K562 (cell line): ENCODE data around the gene PON2. TPM values are rescaled to one million over a fixed set of nuclear protein-coding genes. Genes with fewer than 3 reads are reported as not detected.

ENCODE experiments used
- GATAD2A ChIP-seq: fragments of 450-650 bp; IDR thresholded peaks from 2 replicates; pipeline ENCODE4 v1.6.1; 2017
- HDGF ChIP-seq: fragments of 450-650 bp; IDR thresholded peaks from 2 replicates; pipeline ENCODE4 v1.6.1; 2016
- HLTF ChIP-seq: fragments of 450-650 bp; IDR thresholded peaks from 2 replicates; pipeline ENCODE4 v1.6.1; 2016
- ILF3 ChIP-seq: fragments of 450-650 bp; IDR thresholded peaks from 2 replicates; pipeline ENCODE4 v1.6.1; 2018; ENCODE audit warnings: antibody characterized with exemption, mild to moderate bottlenecking, moderate library complexity, borderline replicate concordance
- KLF13 ChIP-seq: fragments of 450-650 bp; IDR thresholded peaks from 2 replicates; pipeline ENCODE4 v1.6.1; 2016; ENCODE audit warnings: missing genetic modification characterization, low read depth, mild to moderate bottlenecking, missing compliant biosample characterization, moderate library complexity, borderline replicate concordance
- SIRT6 ChIP-seq: IDR thresholded peaks from one replicate; pipeline ENCODE4 v1.6.1; 2012; ENCODE audit warnings: low read depth, mild to moderate bottlenecking, control low read depth, inconsistent platforms, low read length, moderate library complexity
- SMAD1 ChIP-seq: fragments of 150-350 bp; IDR thresholded peaks from 2 replicates; pipeline ENCODE4 v1.6.1; 2014; ENCODE audit warnings: low read length, low read depth; ENCODE audit not compliant: partially characterized antibody
- ZNF41 ChIP-seq: fragments of 250-450 bp; sonication (Bioruptor Pico); conservative IDR thresholded peaks from 2 replicates; pipeline ENCODE4 v1.4.0; 2020; ENCODE audit warnings: mild to moderate bottlenecking
- polyA plus RNA-seq, 8 experiments: library from polyadenylated mRNA; depleted of rRNA in 4 of 8; stranded (reverse) in 5 of 8; unstranded in 3 of 8; fragments of >200 nt; fragmentation: Nextera tagmentation in 2 of 8; fragmentation: Illumina TruSeq in 1 of 8; extraction: Ambion mirVana in 2 of 8; extraction: Trizol in 1 of 8; gene quantifications; 2 replicates each; pipeline versions ENCODE4 v1.2.1 to v1.2.3, GENCODE V29; 2011 to 2014; ENCODE audit warnings: inconsistent platforms in 1 of 8, missing spikeins in 1 of 8
- total RNA-seq, 7 experiments: library from RNA; depleted of rRNA in 6 of 7; stranded (reverse); fragments of >200 nt in 6 of 7; fragmentation: Illumina TruSeq in 2 of 7; extraction: Trizol in 2 of 7; gene quantifications; 2 replicates each; pipeline versions ENCODE4 v1.2.1 to v1.2.3, GENCODE V29; 2011 to 2021; ENCODE audit warnings: low replicate concordance in 1 of 7
- TF ChIP-seq, protein P1 (sequence below): fragments of 250-450 bp; sonication (Bioruptor Pico); IDR thresholded peaks from 2 replicates; pipeline ENCODE4 v1.9.0; 2021; ENCODE audit warnings: mild to moderate bottlenecking
- TF ChIP-seq, protein P2 (sequence below): fragments of 250-450 bp; sonication (Bioruptor Pico); IDR thresholded peaks from 2 replicates; pipeline ENCODE4 v1.4.0; 2020; ENCODE audit warnings: mild to moderate bottlenecking

The PON2 gene
- total and polyA plus RNA-seq, 9 of the 15 experiments (the other 6 are each of a cell fraction or from before 2014, with no cell fraction given) = 8.5 to 30.1 (median 21.9) TPM

DNA sequence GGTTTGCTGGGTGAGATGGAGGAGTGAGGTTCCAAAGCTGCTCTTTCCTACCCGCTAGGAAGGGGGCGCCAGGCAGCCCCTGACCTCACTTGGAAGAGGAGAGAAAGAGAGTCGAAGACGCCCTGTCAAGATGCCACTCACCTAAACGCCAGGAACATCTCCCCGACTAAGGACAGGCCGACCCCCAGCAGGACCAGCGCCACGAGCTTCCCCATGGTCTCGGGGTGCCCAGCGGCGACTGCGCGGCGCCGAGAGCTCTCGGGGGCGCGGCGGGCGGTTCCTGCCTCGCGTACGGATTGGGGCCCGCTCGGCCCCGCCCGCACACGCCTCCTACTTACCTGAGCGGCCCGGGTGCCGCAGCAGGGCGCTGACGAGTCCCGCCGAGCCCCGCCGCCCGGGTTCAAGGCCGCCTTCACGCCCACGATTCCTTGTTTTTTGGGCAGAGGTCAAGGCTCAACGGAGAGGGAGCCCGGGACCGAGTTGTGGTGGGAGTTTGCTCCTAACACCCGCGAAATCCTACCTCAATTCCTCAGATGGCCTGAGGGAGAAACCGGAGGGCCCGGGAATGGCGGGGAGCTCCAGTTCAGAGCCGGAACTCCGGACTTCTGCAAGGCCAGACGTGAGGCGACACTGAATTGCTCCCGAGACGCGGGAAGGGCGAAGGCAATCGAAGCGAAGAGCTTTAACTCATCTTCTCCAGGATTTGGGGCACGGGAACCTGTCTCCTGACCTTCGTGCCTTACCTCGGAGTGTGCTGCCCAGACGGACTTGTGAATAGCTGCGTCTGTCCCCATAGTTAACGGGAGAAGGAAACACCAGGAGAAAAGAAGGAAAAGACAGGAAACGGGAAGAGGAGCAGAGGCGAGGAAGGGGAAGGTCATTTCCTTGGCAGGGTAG is 38.4 kb downstream of the PON2 start, which contains the start of gene PON3 (continued):
- TF ChIP-seq, protein P1, sequence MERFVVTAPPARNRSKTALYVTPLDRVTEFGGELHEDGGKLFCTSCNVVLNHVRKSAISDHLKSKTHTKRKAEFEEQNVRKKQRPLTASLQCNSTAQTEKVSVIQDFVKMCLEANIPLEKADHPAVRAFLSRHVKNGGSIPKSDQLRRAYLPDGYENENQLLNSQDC (CRISPR knock-in tag) = no peak
- TF ChIP-seq SMAD1 = no peak
- TF ChIP-seq GATAD2A = no peak
- no peak for TF ChIP-seq ILF3
- 0 out of 2 replicates have a peak, but pooled peaks have one; percentile 40 for TF ChIP-seq KLF13
- TF ChIP-seq, protein P2, sequence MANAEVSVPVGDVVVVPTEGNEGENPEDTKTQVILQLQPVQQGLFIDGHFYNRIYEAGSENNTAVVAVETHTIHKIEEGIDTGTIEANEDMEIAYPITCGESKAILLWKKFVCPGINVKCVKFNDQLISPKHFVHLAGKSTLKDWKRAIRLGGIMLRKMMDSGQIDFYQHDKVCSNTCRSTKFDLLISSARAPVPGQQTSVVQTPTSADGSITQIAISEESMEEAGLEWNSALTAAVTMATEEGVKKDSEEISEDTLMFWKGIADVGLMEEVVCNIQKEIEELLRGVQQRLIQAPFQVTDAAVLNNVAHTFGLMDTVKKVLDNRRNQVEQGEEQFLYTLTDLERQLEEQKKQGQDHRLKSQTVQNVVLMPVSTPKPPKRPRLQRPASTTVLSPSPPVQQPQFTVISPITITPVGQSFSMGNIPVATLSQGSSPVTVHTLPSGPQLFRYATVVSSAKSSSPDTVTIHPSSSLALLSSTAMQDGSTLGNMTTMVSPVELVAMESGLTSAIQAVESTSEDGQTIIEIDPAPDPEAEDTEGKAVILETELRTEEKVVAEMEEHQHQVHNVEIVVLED (CRISPR knock-in tag) = no peak
- no peak for TF ChIP-seq ZNF41 (CRISPR knock-in tag)
- TF ChIP-seq SIRT6 = no peak
- no peak for TF ChIP-seq HLTF
- TF ChIP-seq HDGF = no peak
